HepG2 (cell line): Measurements from ENCODE around the gene EEA1. TPM values are rescaled to one million over a fixed set of nuclear protein-coding genes. Genes with fewer than 3 reads are reported as not detected.

Experiments used
- ATAC-seq: fragments of 200-7000 bp; cut with Tn5 transposase; 3 replicates; pipeline ENCODE4 v1.9.1; 2020; ENCODE audit warnings: mild to moderate bottlenecking, moderate library complexity
- BruUV-seq: library from RNA; stranded (reverse); fragments of 400-500 nt; replicated peaks from 2 replicates; lab custom pipeline; 2021; lab: Mats Ljungman, UMichigan
- CTCF ChIA-PET: fragments of 300-600 bp; formaldehyde crosslinking; extraction: SDS; loops from one replicate; lab custom pipeline; 2021; ENCODE audit warnings: low total read pairs, inconsistent platforms, low intra/inter-chr PET ratio; lab: Yijun Ruan, JAX
- POLR2A ChIA-PET: fragments of 350-600 bp; sonication (Branson Sonifier 250); formaldehyde crosslinking; loops from one replicate; lab custom pipeline; 2020; ENCODE audit warnings: antibody characterized with exemption, inconsistent platforms; lab: Yijun Ruan, JAX
- DNase-seq: peaks from one replicate; pipeline ENCODE4 v3.0.0-alpha.2; 2015; ENCODE audit warnings: low spot score
- FAIRE-seq: peaks from 3 replicates; lab custom pipeline; 2011; peaks lifted over from hg19 to GRCh38; lab: Jason Lieb, UNC
- H2AFZ ChIP-seq: one replicate; pipeline ENCODE4 v1.6.1; 2011; ENCODE audit warnings: low read length, inconsistent platforms
- H3K27ac ChIP-seq: fragments of 300-600 bp; 3 replicates; pipeline ENCODE4 v1.8.0; 2011; ENCODE audit warnings: mixed run types, mild to moderate bottlenecking, mixed read lengths, low read length, inconsistent platforms; ENCODE audit not compliant: insufficient read depth; ENCODE audit errors: extremely low read length
- H3K27me3 ChIP-seq, 2 experiments: fragments of 200-600 bp in 1 of 2; 2 replicates in 1 of 2; 3 replicates in 1 of 2; pipeline versions ENCODE4 v1.6.0 to v1.8.0; 2011; ENCODE audit warnings: low read length in 2 of 2, mild to moderate bottlenecking in 2 of 2, moderate library complexity in 2 of 2, inconsistent platforms in 1 of 2; ENCODE audit not compliant: insufficient read depth in 2 of 2, control insufficient read depth in 1 of 2
- H3K36me3 ChIP-seq, 2 experiments: fragments of 200-600 bp in 1 of 2; replicated peaks in 1 of 2; 2 replicates in 1 of 2; 3 replicates in 1 of 2; pipeline versions ENCODE4 v1.5.1 to v1.8.0; 2011; ENCODE audit warnings: low read length in 2 of 2, inconsistent platforms in 1 of 2; ENCODE audit not compliant: insufficient read depth in 2 of 2, control insufficient read depth in 1 of 2
- H3K4me1 ChIP-seq: 2 replicates; pipeline ENCODE4 v1.5.1; 2012; ENCODE audit warnings: low read length, inconsistent platforms; ENCODE audit not compliant: insufficient read depth
- H3K4me2 ChIP-seq: 2 replicates; pipeline ENCODE4 v1.6.0; 2011; ENCODE audit warnings: low read depth, low read length, inconsistent platforms
- H3K4me3 ChIP-seq, 3 experiments: fragments of 200-600 bp in 1 of 3; sonication (generic), shearing (Covaris generic) in 1 of 3; replicated peaks in 1 of 3; 2 replicates each; pipeline ENCODE4 v1.5.1; 2011 to 2016; ENCODE audit warnings: low read length in 3 of 3, inconsistent platforms in 2 of 3, low read depth in 2 of 3, mild to moderate bottlenecking in 2 of 3, control low read depth in 1 of 3, mixed read lengths in 1 of 3; ENCODE audit not compliant: insufficient read depth in 1 of 3
- H3K79me2 ChIP-seq: one replicate; pipeline ENCODE4 v1.6.1; 2011; ENCODE audit warnings: low read length, inconsistent platforms; ENCODE audit not compliant: insufficient read depth
- H3K9ac ChIP-seq: 2 replicates; pipeline ENCODE4 v1.6.0; 2011; ENCODE audit warnings: mild to moderate bottlenecking, low read depth, low read length, inconsistent platforms; ENCODE audit not compliant: insufficient read depth
- H3K9me3 ChIP-seq: 2 replicates; pipeline ENCODE4 v1.5.1; 2012; ENCODE audit warnings: mild to moderate bottlenecking, low read length
- H4K20me1 ChIP-seq: 2 replicates; pipeline ENCODE4 v1.6.0; 2011; ENCODE audit warnings: inconsistent platforms, mild to moderate bottlenecking, low read length, moderate library complexity; ENCODE audit not compliant: insufficient read depth
- AKNA ChIP-seq: sonication (generic); formaldehyde crosslinking; IDR thresholded peaks from 2 replicates; pipeline ENCODE4 v1.4.0; 2020; ENCODE audit warnings: missing genetic modification reagents, borderline replicate concordance
- BRCA1 ChIP-seq: sonication (generic); formaldehyde crosslinking; IDR thresholded peaks from 2 replicates; pipeline ENCODE4 v1.4.0; 2020; ENCODE audit warnings: missing genetic modification reagents
- HMGA1 ChIP-seq: sonication (generic); formaldehyde crosslinking; conservative IDR thresholded peaks from 2 replicates; pipeline ENCODE4 v1.4.0; 2020; ENCODE audit warnings: missing genetic modification reagents
- JDP2 ChIP-seq: sonication (generic); formaldehyde crosslinking; IDR thresholded peaks from 2 replicates; pipeline ENCODE4 v1.8.1; 2022; ENCODE audit warnings: missing genetic modification reagents, borderline replicate concordance
- PHB2 ChIP-seq: fragments of 450-650 bp; IDR thresholded peaks from 2 replicates; pipeline ENCODE4 v1.6.1; 2018; ENCODE audit not compliant: partially characterized antibody
- XRCC5 ChIP-seq: fragments of 200-400 bp; formaldehyde crosslinking; optimal IDR thresholded peaks from 2 replicates; pipeline ENCODE3; 2017; ENCODE audit warnings: mild to moderate bottlenecking, low read length
- ZBTB1 ChIP-seq: sonication (generic); formaldehyde crosslinking; IDR thresholded peaks from 2 replicates; pipeline ENCODE4 v1.4.0; 2020; ENCODE audit warnings: missing genetic modification reagents, borderline replicate concordance
- ZKSCAN5 ChIP-seq: sonication (generic); formaldehyde crosslinking; IDR thresholded peaks from 2 replicates; pipeline ENCODE4 v1.5.1; 2020; ENCODE audit warnings: mild to moderate bottlenecking, missing genetic modification reagents
- ZNF234 ChIP-seq: sonication (generic); formaldehyde crosslinking; conservative IDR thresholded peaks from 2 replicates; pipeline ENCODE4 v1.5.1; 2020; ENCODE audit warnings: mild to moderate bottlenecking, missing genetic modification reagents
- ZNF329 ChIP-seq: sonication (generic); formaldehyde crosslinking; IDR thresholded peaks from 2 replicates; pipeline ENCODE4 v1.9.0; 2021; ENCODE audit warnings: low read depth, mild to moderate bottlenecking, missing genetic modification reagents
- WGBS: methylation state at CpG from one replicate; pipeline ENCODE4 v1.1.6; 2017; ENCODE audit warnings: low lambda C conversion rate; 5-methylcytosine and 5-hydroxymethylcytosine counted together
- in situ Hi-C: cut with HindIII; loops from 2 replicates; pipeline ENCODE4 v1.10.0; 2017; ENCODE audit warnings: low pct_unique_long_range_greater_than_20kb; ENCODE audit not compliant: extremely low pct_ligation_motif_present
- intact Hi-C: fragments of 100-400 bp; cut with micrococcal nuclease; formaldehyde crosslinking; loops from one replicate; pipeline ENCODE4 v1.10.0; 2022; ENCODE audit not compliant: unreplicated experiment
- polyA plus RNA-seq, 8 experiments: library from polyadenylated mRNA; depleted of rRNA in 3 of 8; stranded (reverse) in 7 of 8; unstranded in 1 of 8; fragments of >200 nt; fragmentation: Illumina TruSeq in 4 of 8; extraction: Trizol in 4 of 8; gene quantifications; 2 replicates each; pipeline versions ENCODE4 v1.2.1 to v1.2.3, GENCODE V29; 2011 to 2016; ENCODE audit warnings: low read depth in 4 of 8, missing spikeins in 1 of 8, mixed read lengths in 1 of 8; ENCODE audit not compliant: insufficient read depth in 1 of 8
- total RNA-seq, 5 experiments: library from RNA; depleted of rRNA; stranded (reverse); fragments of >200 nt; fragmentation: Illumina TruSeq; extraction: Trizol; gene quantifications; 2 replicates each; pipeline ENCODE4 v1.2.3, GENCODE V29; 2016; ENCODE audit warnings: low read depth in 1 of 5
- TF ChIP-seq, protein P1 (sequence below): sonication (generic); formaldehyde crosslinking; IDR thresholded peaks from 2 replicates; pipeline ENCODE4 v1.5.0; 2020; ENCODE audit warnings: mild to moderate bottlenecking, low read depth, missing genetic modification reagents, borderline replicate concordance
- TF ChIP-seq, protein P2 (sequence below): sonication (generic); formaldehyde crosslinking; IDR thresholded peaks from 2 replicates; pipeline ENCODE4 v1.5.0; 2020; ENCODE audit warnings: missing genetic modification reagents
- TF ChIP-seq, protein P3 (sequence below): conservative IDR thresholded peaks from 2 replicates; pipeline ENCODE4 v1.6.1; 2018; ENCODE audit warnings: missing genetic modification reagents

Gene EEA1
- total and polyA plus RNA-seq, 2 of the 13 experiments (the other 11 are each of a cell fraction or from before 2014, with no cell fraction given): 5.0 to 19.3 TPM

GRCh38 chr12:92854344-92854743, 74.8 kb downstream of the EEA1 start (continued):
- TF ChIP-seq, protein P1, sequence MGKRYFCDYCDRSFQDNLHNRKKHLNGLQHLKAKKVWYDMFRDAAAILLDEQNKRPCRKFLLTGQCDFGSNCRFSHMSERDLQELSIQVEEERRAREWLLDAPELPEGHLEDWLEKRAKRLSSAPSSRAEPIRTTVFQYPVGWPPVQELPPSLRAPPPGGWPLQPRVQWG (CRISPR knock-in tag): no peak
- TF ChIP-seq ZKSCAN5 (CRISPR knock-in tag) (no peak), JDP2 (no peak), ZNF234 (CRISPR knock-in tag) (no peak), ZBTB1 (CRISPR knock-in tag) (no peak), XRCC5 (no peak)
- TF ChIP-seq, protein P2, sequence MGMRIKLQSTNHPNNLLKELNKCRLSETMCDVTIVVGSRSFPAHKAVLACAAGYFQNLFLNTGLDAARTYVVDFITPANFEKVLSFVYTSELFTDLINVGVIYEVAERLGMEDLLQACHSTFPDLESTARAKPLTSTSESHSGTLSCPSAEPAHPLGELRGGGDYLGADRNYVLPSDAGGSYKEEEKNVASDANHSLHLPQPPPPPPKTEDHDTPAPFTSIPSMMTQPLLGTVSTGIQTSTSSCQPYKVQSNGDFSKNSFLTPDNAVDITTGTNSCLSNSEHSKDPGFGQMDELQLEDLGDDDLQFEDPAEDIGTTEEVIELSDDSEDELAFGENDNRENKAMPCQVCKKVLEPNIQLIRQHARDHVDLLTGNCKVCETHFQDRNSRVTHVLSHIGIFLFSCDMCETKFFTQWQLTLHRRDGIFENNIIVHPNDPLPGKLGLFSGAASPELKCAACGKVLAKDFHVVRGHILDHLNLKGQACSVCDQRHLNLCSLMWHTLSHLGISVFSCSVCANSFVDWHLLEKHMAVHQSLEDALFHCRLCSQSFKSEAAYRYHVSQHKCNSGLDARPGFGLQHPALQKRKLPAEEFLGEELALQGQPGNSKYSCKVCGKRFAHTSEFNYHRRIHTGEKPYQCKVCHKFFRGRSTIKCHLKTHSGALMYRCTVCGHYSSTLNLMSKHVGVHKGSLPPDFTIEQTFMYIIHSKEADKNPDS (CRISPR knock-in tag): no peak

DNA sequence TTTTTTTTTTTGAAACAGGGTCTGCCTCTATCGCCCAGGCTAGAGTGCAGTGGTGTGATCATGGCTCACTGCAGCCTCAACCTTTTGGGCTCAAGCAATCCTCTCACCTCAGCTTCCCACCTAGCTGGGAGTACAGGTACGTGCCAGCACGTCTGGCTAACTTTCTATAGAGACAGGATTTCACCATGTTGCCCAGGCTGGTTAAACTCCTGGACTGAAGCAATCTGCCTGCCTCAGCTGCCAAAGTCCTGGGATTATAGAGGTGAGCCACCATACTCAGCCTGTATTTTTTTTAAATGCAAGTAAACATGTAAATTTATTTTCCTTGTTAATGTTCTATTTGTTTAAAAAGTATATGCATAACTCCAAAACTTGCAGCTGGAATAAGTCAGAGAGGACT, 80.4 kb downstream of the EEA1 start:
- Histone ChIP-seq H2AFZ (no peak overlapping the region), H3K4me3 (no peak overlapping the region), H4K20me1 (no peaks in the 10 kb centered on the region), H3K9ac (no peak overlapping the region), H3K9me3 (no peaks in the 10 kb centered on the region), H3K4me2 (no peak overlapping the region), H3K36me3 (peaks cover 1 to 16% of the 10 kb centered on the region in 2 experiments), H3K79me2 (no peaks in the 10 kb centered on the region), H3K27me3 (no peaks in the 10 kb centered on the region), H3K27ac (no peak overlapping the region), H3K4me1 (peaks cover 15% of the 10 kb centered on the region)
- ATAC-seq (no peak), DNase-seq (no peak), FAIRE-seq (no peak)
- intact Hi-C loops (no loop called here), in situ Hi-C loops (no loop called here)
- WGBS: 100% methylated on average over 3 of the region's 3 CpGs
- ChIA-PET POLR2A (no interaction called here), CTCF (no interaction called here)
- no TSS peak for BruUV-seq
- TF ChIP-seq AKNA (CRISPR knock-in tag) (no peak), BRCA1 (CRISPR knock-in tag) (no peak), ZNF329 (CRISPR knock-in tag) (no peak), HMGA1 (no peak), PHB2 (no peak)
- TF ChIP-seq, protein P3, sequence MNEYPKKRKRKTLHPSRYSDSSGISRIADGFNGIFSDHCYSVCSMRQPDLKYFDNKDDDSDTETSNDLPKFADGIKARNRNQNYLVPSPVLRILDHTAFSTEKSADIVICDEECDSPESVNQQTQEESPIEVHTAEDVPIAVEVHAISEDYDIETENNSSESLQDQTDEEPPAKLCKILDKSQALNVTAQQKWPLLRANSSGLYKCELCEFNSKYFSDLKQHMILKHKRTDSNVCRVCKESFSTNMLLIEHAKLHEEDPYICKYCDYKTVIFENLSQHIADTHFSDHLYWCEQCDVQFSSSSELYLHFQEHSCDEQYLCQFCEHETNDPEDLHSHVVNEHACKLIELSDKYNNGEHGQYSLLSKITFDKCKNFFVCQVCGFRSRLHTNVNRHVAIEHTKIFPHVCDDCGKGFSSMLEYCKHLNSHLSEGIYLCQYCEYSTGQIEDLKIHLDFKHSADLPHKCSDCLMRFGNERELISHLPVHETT (CRISPR knock-in tag): no peak
